Urinary bladder (tissue), 4 donors: Measurements from ENCODE around the gene C1orf21. TPM values are rescaled to one million over a fixed set of nuclear protein-coding genes. Genes with fewer than 3 reads are reported as not detected.

Experiments
- DNase-seq: peaks from one replicate; pipeline ENCODE4 v3.0.0-alpha.2; 2015; ENCODE audit errors: extremely low spot score
- H3K27ac ChIP-seq: one replicate; pipeline ENCODE4 v1.5.1; 2013; ENCODE audit warnings: low read depth, mild to moderate bottlenecking, moderate library complexity
- H3K36me3 ChIP-seq: one replicate; pipeline ENCODE4 v1.6.1; 2013; ENCODE audit warnings: mild to moderate bottlenecking, moderate library complexity; ENCODE audit not compliant: insufficient read depth
- H3K4me1 ChIP-seq: one replicate; pipeline ENCODE4 v1.6.1; 2013; ENCODE audit warnings: mild to moderate bottlenecking, moderate library complexity; ENCODE audit not compliant: insufficient read depth
- H3K4me3 ChIP-seq: one replicate; pipeline ENCODE4 v1.5.1; 2013; ENCODE audit warnings: low read depth, low read length
- WGBS: extraction: QIAGEN DNeasy Blood & Tissue Kit; methylation state at CpG from one replicate; pipeline ENCODE4 v1.1.7; 2013; 5-methylcytosine and 5-hydroxymethylcytosine counted together
- polyA plus RNA-seq: library from polyadenylated mRNA; stranded (reverse); fragments of 200-250 nt; gene quantifications from one replicate; pipeline ENCODE4 v1.2.3, GENCODE V29; 2013
- total RNA-seq: library from RNA; depleted of rRNA; stranded (reverse); fragments of >200 nt; gene quantifications from one replicate; pipeline ENCODE4 v1.2.3, GENCODE V29; 2014
- donor health status: healthy with polysubstance abuse.
- donor health status: healthy.

The C1orf21 gene
- total and polyA plus RNA-seq, 2 donors = 67.3 to 100 TPM

DNA sequence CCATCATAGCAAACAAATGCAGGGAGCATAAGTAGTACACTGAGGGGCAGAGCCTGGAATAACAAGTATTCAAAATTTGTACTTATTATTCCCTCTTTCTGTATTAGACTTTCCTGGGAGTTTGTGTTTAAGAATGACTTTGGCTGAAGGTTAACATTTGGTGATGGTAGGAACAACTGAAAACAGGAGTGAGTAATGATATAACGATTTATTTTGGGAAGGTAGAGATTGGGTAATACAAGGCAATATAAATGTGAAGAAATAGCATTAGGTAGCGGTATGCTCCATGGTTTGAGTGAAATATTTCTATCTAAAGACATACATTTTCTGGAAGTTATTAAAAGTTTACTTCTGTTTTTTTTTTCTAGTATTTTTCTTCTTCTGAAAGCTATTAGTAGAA is 18.5 kb upstream of the C1orf21 start:
- Histone ChIP-seq H3K27ac (no peak overlapping the region), H3K36me3 (no peaks in the 10 kb centered on the region), H3K4me1 (no peaks in the 10 kb centered on the region), H3K4me3 (no peak overlapping the region)
- DNase-seq = no peak
- WGBS = 87% methylated on average over 2 of the region's 2 CpGs

DNA sequence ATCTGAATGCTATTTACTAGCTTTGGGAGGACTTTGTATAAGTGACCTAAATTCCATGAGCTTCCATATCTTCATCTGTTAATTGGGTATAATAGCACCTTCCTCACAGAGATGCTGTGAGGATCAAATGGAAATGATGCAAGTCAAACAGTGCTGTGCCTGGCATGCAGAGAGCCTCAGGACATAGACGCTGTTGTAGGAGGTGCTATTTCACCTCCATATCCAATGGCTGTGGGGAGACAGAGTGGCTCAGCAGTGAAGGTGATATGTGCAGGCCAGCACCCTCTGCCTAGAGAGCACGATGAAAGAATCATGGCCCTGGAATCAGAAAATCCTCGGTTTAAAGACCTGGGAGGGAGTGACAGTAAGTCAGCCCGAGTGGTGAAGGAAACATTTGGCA is 16.0 kb upstream of the C1orf21 start:
- Histone ChIP-seq H3K4me1 (no peaks in the 10 kb centered on the region), H3K36me3 (no peaks in the 10 kb centered on the region), H3K27ac (no peak overlapping the region), H3K4me3 (no peak overlapping the region)
- no peak for DNase-seq
- WGBS = 86% methylated on average over 4 of the region's 4 CpGs

GRCh38 chr1:184373155-184373554 is 13.7 kb upstream of the C1orf21 start:
- Histone ChIP-seq H3K36me3 (no peaks in the 10 kb centered on the region), H3K4me3 (no peak overlapping the region), H3K27ac (no peak overlapping the region), H3K4me1 (no peaks in the 10 kb centered on the region)
- DNase-seq = no peak
- 75% methylated on average over 4 of the region's 4 CpGs for WGBS

- no peaks in the 10 kb centered on the region for H3K36me3 ChIP-seq
- H3K4me1 ChIP-seq = no peaks in the 10 kb centered on the region
- 73% methylated on average over 5 of the region's 5 CpGs for WGBS
- no peak overlapping the region for H3K27ac ChIP-seq
- DNase-seq = no peak
- H3K4me3 ChIP-seq = no peak overlapping the region
These were observed 10.5 kb upstream of the C1orf21 start for GRCh38 chr1:184376369-184376768.

- no peak overlapping the region for H3K4me3 ChIP-seq
- no peak overlapping the region for H3K27ac ChIP-seq
- no peak for DNase-seq
- H3K36me3 ChIP-seq = no peaks in the 10 kb centered on the region
- no peaks in the 10 kb centered on the region for H3K4me1 ChIP-seq
- WGBS = 60% methylated on average over 6 of the region's 6 CpGs
These were observed 7.6 kb upstream of the C1orf21 start for GRCh38 chr1:184379111-184379752.

DNA sequence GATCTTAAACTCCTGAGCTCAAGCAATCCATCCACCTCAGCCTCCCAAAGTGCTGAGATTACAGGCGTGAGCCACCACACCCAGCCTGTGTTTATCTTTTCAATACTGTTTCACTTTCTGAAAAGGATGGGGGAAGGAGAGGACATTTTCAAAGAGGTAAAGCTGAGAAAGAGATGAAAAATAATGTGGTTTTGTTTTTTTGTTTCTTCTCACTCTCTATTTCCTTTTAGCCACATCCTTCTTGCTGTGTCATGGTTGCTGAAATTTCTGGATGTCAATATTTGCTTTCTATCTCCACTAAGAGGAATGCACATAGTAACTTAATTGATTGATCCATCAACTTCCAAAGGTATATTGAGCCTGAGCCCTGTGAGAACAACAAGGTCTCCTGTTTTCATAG is 6.4 kb upstream of the C1orf21 start:
- no peaks in the 10 kb centered on the region for H3K4me1 ChIP-seq
- 100% methylated on average over 1 of the region's 1 CpG for WGBS
- no peak for DNase-seq
- H3K27ac ChIP-seq = no peak overlapping the region
- no peaks in the 10 kb centered on the region for H3K36me3 ChIP-seq
- H3K4me3 ChIP-seq = no peak overlapping the region

DNA sequence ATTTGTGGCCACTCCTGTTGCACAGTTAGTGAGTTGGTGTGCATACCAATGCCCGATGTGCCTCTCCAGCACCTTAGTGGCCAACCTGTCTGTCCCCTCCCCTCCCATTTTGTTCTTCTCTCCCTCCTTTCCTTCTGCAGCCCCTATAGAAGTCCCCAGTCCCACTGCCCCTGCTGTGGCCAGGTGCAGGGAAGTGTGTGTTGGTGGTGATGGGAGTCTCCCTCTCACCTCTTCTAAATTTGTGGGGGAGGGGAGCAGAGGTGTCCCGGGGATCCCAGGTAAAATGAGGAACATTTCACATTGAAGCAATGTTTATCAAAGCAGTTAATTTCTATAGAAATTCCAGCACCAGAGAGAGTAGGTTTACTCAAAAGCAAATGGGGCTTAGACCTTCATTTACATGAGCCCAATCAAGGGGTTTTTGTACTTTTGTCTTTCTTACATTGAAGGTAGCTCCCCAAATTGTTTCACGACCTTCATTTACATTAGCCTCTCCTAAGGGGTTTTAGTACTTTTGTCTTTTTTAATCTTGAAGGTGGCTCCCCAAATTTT is 3.0 kb upstream of the C1orf21 start:
- WGBS = 75% methylated on average over 3 of the region's 3 CpGs
- no peak for DNase-seq
- no peaks in the 10 kb centered on the region for H3K4me1 ChIP-seq

GRCh38 chr1:184385865-184386311 is 941 bp upstream of the C1orf21 start:
- no peaks in the 10 kb centered on the region for H3K4me1 ChIP-seq
- peak overlapping the region; percentile 80 for H3K4me3 ChIP-seq
- WGBS = 51% methylated on average over 17 of the region's 17 CpGs
- H3K27ac ChIP-seq = peak overlapping the region; percentile 87
- no peaks in the 10 kb centered on the region for H3K36me3 ChIP-seq
- no peak for DNase-seq

More for the DNA sequence above, 3.0 kb upstream of the C1orf21 start:
- Histone ChIP-seq H3K27ac (no peak overlapping the region), H3K4me3 (no peak overlapping the region), H3K36me3 (no peaks in the 10 kb centered on the region)

DNA sequence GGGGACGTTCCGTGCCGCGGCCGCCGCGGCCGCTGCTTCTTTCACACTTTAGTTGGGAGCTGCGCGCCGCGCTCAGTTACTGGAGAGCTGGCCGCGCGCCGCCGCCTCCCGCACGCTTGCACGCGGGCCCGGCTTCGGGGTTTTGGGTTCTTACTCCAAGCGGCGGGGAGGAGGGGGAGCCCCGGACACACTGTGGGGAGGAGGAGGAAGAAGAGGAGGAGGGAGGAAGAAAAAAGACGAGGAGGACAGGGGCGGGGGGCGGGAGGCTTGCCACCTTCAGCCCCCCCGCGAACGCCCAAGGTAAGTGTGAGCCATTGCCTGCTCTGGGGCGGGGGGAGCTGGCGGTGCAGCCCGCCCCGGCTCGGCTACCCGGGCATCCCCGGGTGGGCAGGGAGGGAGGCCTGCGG is 243 bp downstream of the C1orf21 start:
- under 1% methylated on average over 40 of the region's 40 CpGs for WGBS
- Histone ChIP-seq H3K27ac (peak overlapping the region; percentile 44), H3K4me1 (peaks cover 3% of the 10 kb centered on the region), H3K4me3 (peak overlapping the region; percentile 80), H3K36me3 (no peaks in the 10 kb centered on the region)
- no peak for DNase-seq

DNA sequence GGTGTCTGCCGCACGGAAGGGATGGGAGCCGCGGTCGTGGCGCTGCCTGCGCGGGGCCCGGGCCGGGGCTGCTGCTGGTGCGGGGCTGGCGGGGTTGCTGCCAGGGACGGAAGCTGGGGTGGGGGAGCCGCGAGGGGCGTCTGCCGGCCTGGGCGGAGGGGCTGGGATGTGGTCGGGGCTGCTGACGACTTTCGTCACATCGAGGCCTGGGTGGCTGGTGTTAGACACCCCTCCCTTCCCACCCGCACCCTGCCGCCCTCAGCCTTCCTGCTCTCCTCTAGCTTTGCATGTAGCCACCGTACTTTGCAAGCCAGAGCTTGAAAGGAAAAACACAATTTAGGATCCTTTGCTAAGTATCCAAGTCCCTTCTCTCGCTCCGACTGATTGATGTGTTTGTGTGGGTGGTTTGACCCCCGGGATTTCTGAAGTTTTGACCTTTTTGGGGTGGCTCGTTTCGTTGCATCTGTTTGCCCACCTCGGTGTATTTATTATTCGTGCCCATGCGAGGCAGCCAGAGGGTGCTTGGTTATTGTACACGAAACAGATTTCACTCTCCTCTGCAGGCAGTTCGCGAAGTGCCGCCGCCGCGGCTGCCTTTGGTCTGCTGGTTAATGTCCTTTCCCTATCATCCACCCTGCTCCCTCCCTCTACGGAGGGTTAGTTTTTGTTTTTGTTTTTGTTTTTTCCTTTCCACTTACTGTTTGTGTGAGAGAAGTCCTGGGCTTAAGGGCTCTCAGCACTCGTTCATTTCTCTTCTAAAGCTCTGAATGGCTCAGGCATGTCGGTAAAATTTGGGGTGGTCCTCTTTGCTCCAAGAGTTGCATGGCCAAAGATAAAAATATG is 868 bp downstream of the C1orf21 start:
- Histone ChIP-seq H3K36me3 (no peaks in the 10 kb centered on the region), H3K4me1 (peaks cover 3% of the 10 kb centered on the region), H3K27ac (peak overlapping the region; percentile 44), H3K4me3 (peak overlapping the region; percentile 80)
- 1% methylated on average over 43 of the region's 43 CpGs for WGBS
- DNase-seq = peak; percentile 20

- H3K27ac ChIP-seq = no peak overlapping the region
- peak overlapping the region; percentile 80 for H3K4me3 ChIP-seq
- no peak for DNase-seq
- under 1% methylated on average over 7 of the region's 7 CpGs for WGBS
- H3K4me1 ChIP-seq = peaks cover 3% of the 10 kb centered on the region
- no peaks in the 10 kb centered on the region for H3K36me3 ChIP-seq
These were observed 1.6 kb downstream of the C1orf21 start for GRCh38 chr1:184388319-184388889.

DNA sequence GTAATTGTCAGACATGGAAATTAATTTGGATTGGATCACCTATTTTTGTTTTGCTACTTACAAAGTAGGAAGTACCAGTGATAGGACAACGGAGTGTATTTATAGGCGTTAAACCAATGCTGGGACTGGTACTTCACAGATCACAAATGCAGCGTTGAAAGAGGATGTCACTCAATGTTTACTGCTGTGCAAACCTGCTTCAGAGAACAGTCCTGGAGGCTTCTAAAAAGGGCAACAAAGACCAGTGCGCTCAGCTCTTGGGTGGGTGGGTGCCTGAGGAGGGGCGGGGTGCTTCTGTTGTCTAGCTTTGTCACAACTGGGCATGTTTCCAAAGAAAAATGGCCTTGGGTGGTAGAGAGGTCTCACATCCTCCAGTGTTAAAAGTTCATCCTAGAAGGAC is 2.1 kb downstream of the C1orf21 start:
- Histone ChIP-seq H3K4me1 (peaks cover 3% of the 10 kb centered on the region), H3K27ac (no peak overlapping the region), H3K36me3 (no peaks in the 10 kb centered on the region), H3K4me3 (peak overlapping the region; percentile 80)
- 65% methylated on average over 5 of the region's 5 CpGs for WGBS
- no peak for DNase-seq

DNA sequence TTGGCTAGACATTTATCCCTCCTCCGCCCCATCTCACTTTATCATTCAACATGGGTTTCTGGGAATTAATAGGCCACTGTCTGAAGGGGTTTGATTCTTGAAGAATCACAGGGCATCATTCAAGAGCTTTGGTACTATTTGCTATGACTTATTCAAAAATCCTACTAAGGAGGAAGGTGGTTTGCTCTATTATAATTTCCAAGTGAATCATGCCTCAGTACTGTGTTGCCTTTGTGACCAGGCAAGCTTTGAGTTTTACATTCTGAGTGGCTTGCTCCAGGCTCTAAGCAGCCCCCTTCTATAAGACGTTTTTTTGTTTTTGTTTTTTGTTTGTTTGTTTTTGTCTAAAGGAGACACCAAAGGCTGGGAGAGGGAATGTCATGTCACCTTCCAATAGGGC is 2.6 kb downstream of the C1orf21 start:
- no peak for DNase-seq
- no peaks in the 10 kb centered on the region for H3K36me3 ChIP-seq
- peak overlapping the region; percentile 80 for H3K4me3 ChIP-seq
- H3K27ac ChIP-seq = no peak overlapping the region
- 67% methylated on average over 2 of the region's 2 CpGs for WGBS
- H3K4me1 ChIP-seq = peaks cover 3% of the 10 kb centered on the region
